MM.1S (cell line): ENCODE data around the gene YTHDF1.

Experiments used
- DNase-seq: peaks from one replicate; pipeline ENCODE4 v3.0.0-alpha.2; 2015
- H2AFZ ChIP-seq: fragments of 300-600 bp; sonication (generic); 2 replicates; pipeline ENCODE4 v1.6.0; 2016; ENCODE audit warnings: antibody characterized with exemption, low read length
- H3F3A ChIP-seq: fragments of 300-600 bp; sonication (generic); 2 replicates; pipeline ENCODE4 v1.6.1; 2016; ENCODE audit warnings: mild to moderate bottlenecking, antibody characterized with exemption, low read length, moderate library complexity, mixed read lengths; ENCODE audit not compliant: insufficient read depth
- H3K27ac ChIP-seq: fragments of 300-600 bp; sonication (generic); 2 replicates; pipeline ENCODE4 v1.5.1; 2016; ENCODE audit warnings: mild to moderate bottlenecking, low read length
- H3K27me3 ChIP-seq: fragments of 300-600 bp; sonication (generic); replicated peaks from 2 replicates; pipeline ENCODE4 v1.6.0; 2016; ENCODE audit warnings: low read length; ENCODE audit not compliant: insufficient read depth
- H3K36me3 ChIP-seq: fragments of 300-600 bp; sonication (generic); replicated peaks from 2 replicates; pipeline ENCODE4 v1.6.1; 2016; ENCODE audit warnings: mild to moderate bottlenecking, low read length, mixed read lengths; ENCODE audit not compliant: insufficient read depth
- H3K4me1 ChIP-seq: fragments of 300-600 bp; sonication (generic); 2 replicates; pipeline ENCODE4 v1.6.1; 2016; ENCODE audit warnings: low read length, mixed read lengths
- H3K4me2 ChIP-seq: fragments of 300-600 bp; sonication (generic); 2 replicates; pipeline ENCODE4 v1.6.0; 2016; ENCODE audit warnings: low read depth, low read length
- H3K4me3 ChIP-seq: fragments of 300-600 bp; sonication (generic); 2 replicates; pipeline ENCODE4 v1.5.1; 2016; ENCODE audit warnings: low read length, mixed read lengths
- H3K79me2 ChIP-seq: fragments of 300-600 bp; sonication (generic); 2 replicates; pipeline ENCODE4 v1.6.1; 2016; ENCODE audit warnings: mixed run types, low read length, mixed read lengths
- H3K9ac ChIP-seq: fragments of 300-600 bp; sonication (generic); 2 replicates; pipeline ENCODE4 v1.6.1; 2016; ENCODE audit warnings: low read length, mixed read lengths
- H3K9me2 ChIP-seq: fragments of 300-600 bp; sonication (generic); replicated peaks from 2 replicates; pipeline ENCODE4 v1.6.1; 2016; ENCODE audit warnings: mild to moderate bottlenecking, low read length, mixed read lengths; ENCODE audit not compliant: insufficient read depth
- H3K9me3 ChIP-seq: fragments of 300-600 bp; sonication (generic); replicated peaks from 2 replicates; pipeline ENCODE4 v1.6.1; 2016; ENCODE audit warnings: mild to moderate bottlenecking, low read length, mixed read lengths; ENCODE audit not compliant: insufficient read depth
- H4K20me1 ChIP-seq: fragments of 300-600 bp; sonication (generic); 2 replicates; pipeline ENCODE4 v1.6.1; 2016; ENCODE audit warnings: mild to moderate bottlenecking, low read length, moderate library complexity, mixed read lengths; ENCODE audit not compliant: insufficient read depth
- EZH2 ChIP-seq: fragments of 300-600 bp; sonication (generic); optimal IDR thresholded peaks from 2 replicates; pipeline ENCODE3; 2017; ENCODE audit warnings: low read depth, mild to moderate bottlenecking, antibody characterized with exemption, low read length, mixed read lengths
- EZH2phosphoT487 ChIP-seq: fragments of 300-600 bp; sonication (generic); IDR thresholded peaks from 2 replicates; pipeline ENCODE4 v1.6.1; 2018; ENCODE audit warnings: antibody characterized with exemption, low read length
- TF ChIP-seq, protein P1 (sequence below): fragments of 300-600 bp; sonication (generic); IDR thresholded peaks from 2 replicates; pipeline ENCODE4 v1.5.1; 2016; ENCODE audit warnings: antibody characterized with exemption, low read length, mixed read lengths

YTHDF1 gene

DNA sequence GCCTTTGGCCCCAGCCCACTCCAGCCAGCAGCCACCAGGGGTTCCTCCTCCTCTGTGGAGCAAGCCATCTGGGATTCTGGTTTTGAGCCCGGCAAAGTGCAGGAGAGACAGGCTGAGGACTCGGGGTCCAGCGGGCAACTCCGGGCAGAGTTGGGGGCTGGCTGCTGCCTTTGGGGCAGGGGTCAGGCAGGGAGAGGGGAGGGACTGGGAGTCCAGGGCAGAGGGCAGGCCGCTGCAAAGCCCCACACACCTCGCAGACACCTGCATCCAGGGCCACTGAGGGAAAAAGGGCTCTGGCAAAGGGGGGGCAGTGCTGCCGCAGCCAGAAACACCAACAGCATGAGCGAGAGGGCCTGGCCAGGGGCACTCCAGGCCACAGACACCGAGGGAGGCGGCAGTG is 28.5 kb upstream of the YTHDF1 start:
- no peaks in the 10 kb centered on the region for H3K36me3 ChIP-seq
- H3K4me2 ChIP-seq: no peak overlapping the region
- no peaks in the 10 kb centered on the region for H3K9me3 ChIP-seq
- no peaks in the 10 kb centered on the region for H3K79me2 ChIP-seq
- H3K9ac ChIP-seq: no peak overlapping the region
- no peak for TF ChIP-seq EZH2phosphoT487
- TF ChIP-seq, protein P1, sequence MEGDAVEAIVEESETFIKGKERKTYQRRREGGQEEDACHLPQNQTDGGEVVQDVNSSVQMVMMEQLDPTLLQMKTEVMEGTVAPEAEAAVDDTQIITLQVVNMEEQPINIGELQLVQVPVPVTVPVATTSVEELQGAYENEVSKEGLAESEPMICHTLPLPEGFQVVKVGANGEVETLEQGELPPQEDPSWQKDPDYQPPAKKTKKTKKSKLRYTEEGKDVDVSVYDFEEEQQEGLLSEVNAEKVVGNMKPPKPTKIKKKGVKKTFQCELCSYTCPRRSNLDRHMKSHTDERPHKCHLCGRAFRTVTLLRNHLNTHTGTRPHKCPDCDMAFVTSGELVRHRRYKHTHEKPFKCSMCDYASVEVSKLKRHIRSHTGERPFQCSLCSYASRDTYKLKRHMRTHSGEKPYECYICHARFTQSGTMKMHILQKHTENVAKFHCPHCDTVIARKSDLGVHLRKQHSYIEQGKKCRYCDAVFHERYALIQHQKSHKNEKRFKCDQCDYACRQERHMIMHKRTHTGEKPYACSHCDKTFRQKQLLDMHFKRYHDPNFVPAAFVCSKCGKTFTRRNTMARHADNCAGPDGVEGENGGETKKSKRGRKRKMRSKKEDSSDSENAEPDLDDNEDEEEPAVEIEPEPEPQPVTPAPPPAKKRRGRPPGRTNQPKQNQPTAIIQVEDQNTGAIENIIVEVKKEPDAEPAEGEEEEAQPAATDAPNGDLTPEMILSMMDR: no peak
- TF ChIP-seq EZH2: no peak
- no peaks in the 10 kb centered on the region for H3K9me2 ChIP-seq
- DNase-seq: no peak
- H3K27me3 ChIP-seq: peaks cover 97% of the 10 kb centered on the region
- no peaks in the 10 kb centered on the region for H3K4me1 ChIP-seq
- H3F3A ChIP-seq: no peaks in the 10 kb centered on the region
- H2AFZ ChIP-seq: no peak overlapping the region
- no peak overlapping the region for H3K27ac ChIP-seq
- H3K4me3 ChIP-seq: no peak overlapping the region
- H4K20me1 ChIP-seq: no peaks in the 10 kb centered on the region

DNA sequence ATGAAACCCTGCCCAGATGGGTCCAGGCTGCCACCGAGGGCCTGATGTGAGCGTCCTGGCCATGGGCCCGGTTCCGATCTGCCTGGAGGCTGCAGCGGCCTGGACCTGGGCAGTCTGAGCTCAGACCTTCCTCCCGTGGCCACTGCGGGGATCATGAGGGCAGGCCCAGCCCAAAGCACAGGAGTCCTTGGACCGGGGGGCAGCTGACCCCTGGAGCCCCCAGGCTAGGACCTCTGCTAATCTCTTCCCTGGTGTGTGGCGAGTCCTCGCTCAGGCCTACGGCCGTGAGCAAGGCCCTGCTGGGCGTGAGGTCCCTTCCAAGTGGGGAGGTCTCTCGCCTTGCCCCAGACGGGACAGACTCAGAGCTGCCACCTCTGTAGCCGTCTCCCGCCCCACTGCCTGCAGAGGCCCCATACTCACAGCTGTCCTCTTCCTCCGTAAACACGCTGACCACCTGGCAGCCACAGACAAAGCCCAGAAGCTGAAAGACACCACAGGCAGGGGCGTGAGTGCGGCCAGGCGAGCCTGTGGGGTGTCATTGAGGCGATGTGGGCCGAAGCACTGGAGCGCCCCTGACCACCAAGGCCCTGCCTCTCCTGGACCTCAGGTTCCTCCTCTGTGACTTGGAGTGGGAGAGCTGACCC is 27.8 kb upstream of the YTHDF1 start:
- no peaks in the 10 kb centered on the region for H3F3A ChIP-seq
- no peak overlapping the region for H3K4me2 ChIP-seq
- H3K27me3 ChIP-seq: peaks cover 97% of the 10 kb centered on the region
- TF ChIP-seq EZH2phosphoT487 (no peak), EZH2 (no peak)
- TF ChIP-seq, protein P1: no peak
- no peaks in the 10 kb centered on the region for H3K79me2 ChIP-seq
- H3K9me3 ChIP-seq: no peaks in the 10 kb centered on the region
- H3K9me2 ChIP-seq: no peaks in the 10 kb centered on the region
- H4K20me1 ChIP-seq: no peaks in the 10 kb centered on the region
- no peak overlapping the region for H3K9ac ChIP-seq
- no peaks in the 10 kb centered on the region for H3K36me3 ChIP-seq
- H2AFZ ChIP-seq: no peak overlapping the region
- no peak for DNase-seq
- no peak overlapping the region for H3K4me3 ChIP-seq
- H3K27ac ChIP-seq: no peak overlapping the region
- no peaks in the 10 kb centered on the region for H3K4me1 ChIP-seq

DNA sequence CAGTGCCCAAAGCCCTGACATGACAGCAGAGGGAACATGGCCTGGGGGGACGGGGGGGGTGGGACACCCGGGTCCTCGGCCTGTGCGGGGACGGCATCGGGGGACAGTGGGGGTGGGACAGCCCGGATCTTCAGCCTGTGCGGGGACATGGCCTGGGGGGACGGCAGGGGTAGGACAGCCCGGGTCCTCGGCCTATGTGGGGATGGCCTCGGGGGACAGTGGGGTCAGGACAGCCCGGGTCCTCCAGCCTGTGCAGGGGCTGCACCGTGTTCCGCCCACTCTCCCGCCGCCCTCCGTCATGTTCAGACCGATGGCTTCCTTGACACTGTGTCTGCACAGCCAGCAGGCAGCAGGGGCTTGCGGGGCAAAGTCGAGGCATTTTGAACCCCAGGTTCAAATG is 26.8 kb upstream of the YTHDF1 start:
- no peak for DNase-seq
- no peak overlapping the region for H3K4me2 ChIP-seq
- H3K36me3 ChIP-seq: no peaks in the 10 kb centered on the region
- no peak overlapping the region for H2AFZ ChIP-seq
- no peaks in the 10 kb centered on the region for H4K20me1 ChIP-seq
- H3F3A ChIP-seq: no peaks in the 10 kb centered on the region
- no peaks in the 10 kb centered on the region for H3K4me1 ChIP-seq
- H3K9me2 ChIP-seq: no peaks in the 10 kb centered on the region
- H3K27me3 ChIP-seq: peaks cover 97% of the 10 kb centered on the region
- no peak overlapping the region for H3K27ac ChIP-seq
- no peak overlapping the region for H3K9ac ChIP-seq
- H3K79me2 ChIP-seq: no peaks in the 10 kb centered on the region
- no peaks in the 10 kb centered on the region for H3K9me3 ChIP-seq
- H3K4me3 ChIP-seq: no peak overlapping the region
- no peak for TF ChIP-seq EZH2phosphoT487
- TF ChIP-seq, protein P1: no peak
- TF ChIP-seq EZH2: no peak
